HG03521 (cell line): ENCODE data around the gene TSPAN3.

Source experiments
- ATAC-seq: cut with Tn5 transposase; IDR thresholded peaks from one replicate; pipeline ENCODE4 v1.9.1; 2021; ENCODE audit warnings: mild to moderate bottlenecking, moderate library complexity; ENCODE audit not compliant: unreplicated experiment

TSPAN3 gene

GRCh38 chr15:77057685-77058084, 13.2 kb downstream of the TSPAN3 start:
- ATAC-seq = no peak

- no peak for ATAC-seq
Observed at GRCh38 chr15:77057072-77057471, 13.8 kb downstream of the TSPAN3 start.

GRCh38 chr15:77053709-77054108, 17.2 kb downstream of the TSPAN3 start:
- ATAC-seq = no peak

DNA sequence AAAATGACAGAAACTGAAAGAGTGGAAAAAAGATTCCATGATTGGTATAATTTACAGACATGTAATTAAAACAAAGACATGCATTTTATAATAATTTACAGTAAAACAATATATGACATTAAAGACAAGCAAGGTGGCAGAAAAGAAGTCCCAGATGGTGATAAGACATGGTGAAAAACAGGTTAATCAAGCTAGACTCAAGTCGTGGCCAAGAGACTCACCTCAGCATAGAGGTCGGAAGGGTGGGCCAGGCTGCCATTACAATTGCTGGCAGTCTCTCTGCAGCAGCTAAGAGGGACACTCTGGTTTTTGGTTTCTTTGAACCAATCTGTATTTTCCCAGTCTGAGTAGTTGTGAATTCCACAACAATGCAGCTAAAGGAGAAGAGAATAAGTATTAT, 18.4 kb downstream of the TSPAN3 start:
- ATAC-seq = no peak

- ATAC-seq = no peak
Observed at GRCh38 chr15:77048135-77048876, 22.6 kb downstream of the TSPAN3 start.

GRCh38 chr15:77046704-77047412, 24.1 kb downstream of the TSPAN3 start:
- ATAC-seq = no peak

- ATAC-seq = no peak
Observed at GRCh38 chr15:77045985-77046384, 24.9 kb downstream of the TSPAN3 start.

- no peak for ATAC-seq
Observed at GRCh38 chr15:77044228-77045042, 26.5 kb downstream of the TSPAN3 start.

DNA sequence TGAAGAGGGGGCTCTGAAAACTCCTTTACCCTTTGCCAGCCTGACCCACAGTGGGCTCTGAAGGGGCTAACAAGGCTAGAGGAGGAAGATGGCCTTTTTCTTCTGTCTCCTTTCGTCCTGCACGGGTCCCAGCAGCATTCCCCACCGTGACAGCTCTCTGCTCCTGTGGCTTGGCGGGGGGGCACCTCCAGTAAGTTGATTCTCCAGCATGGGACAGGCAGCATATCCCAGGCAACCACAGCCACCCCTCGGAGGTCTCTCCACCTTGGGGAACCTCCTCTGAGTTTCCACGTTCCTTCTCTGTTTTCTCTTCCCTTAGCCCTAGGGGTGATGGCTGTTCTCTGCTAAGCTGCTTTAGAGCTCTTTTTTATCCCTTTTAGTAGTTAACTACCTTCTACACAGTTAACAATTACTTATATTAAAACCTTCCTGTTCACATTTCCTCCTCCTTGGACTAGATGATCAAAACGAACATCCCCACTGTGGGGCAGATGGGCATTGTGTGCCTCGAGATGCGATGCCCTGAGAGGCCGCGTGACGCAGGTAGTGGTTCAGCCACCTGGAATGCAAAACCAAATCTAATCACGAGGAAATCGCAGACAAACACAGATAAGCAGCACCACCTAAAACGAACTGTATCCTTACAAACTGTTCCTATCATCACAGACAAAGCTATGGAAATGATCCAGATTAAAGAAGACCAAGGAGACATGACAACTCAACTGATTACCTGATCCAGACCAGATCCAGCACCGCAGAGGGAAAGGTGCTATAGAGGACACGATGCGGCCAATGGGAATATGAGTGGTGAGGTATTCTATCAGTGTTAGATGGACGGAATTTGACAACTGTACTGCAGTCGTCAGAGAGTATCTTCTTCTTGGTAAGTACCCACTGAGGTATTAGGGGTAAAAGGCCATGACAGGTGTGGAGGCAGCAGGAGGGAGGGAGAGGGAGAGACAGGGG, 27.7 kb downstream of the TSPAN3 start:
- ATAC-seq = no peak

DNA sequence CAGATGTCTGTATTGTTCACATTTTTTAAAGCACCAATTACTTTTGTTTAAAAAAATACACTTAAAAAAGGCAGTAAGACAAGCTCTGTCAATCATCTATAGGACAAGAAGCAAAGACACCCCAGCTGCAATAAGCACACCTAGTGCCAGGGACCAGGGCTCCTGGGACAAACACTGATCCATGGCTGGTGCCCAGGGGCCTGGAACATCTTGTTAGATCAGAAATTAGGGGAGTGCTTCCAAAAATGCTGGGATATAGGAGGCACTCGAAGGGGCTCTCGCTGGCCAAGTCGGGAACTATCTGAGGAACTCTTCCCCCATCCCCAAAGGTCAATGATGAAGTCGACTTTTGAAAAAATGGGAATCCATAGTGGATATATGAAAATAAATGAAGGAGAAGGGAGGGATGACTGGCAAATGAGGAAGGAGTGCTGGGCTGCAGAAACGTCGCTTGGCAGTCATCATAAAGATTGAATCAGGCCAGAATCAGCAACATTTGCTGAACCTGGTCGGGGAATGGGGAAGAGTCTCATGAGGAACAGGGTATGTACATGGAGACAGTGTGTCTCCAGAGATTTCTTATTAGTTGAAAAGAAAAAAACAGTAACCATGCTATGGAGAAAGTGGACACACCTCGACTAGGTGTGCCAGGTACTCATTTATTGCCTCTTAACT, 28.5 kb downstream of the TSPAN3 start:
- ATAC-seq = no peak

DNA sequence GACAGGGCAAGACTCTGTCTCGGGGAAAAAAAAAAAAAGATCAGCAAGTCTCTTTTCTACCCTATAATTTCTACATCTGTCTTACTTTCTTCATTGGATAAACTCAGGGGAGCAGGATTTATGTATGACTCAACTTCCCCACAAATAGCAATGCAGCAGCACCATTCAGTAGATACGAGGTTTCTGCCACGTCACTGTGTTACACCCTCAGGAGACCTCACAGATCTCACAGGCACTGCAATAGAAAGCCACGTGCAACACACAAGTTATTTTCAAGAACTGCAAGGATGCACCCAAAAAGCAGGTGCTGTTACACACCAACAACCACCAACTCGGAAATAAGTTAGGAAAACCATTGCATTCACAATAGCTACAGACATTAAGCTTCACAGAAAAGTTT, 30.2 kb downstream of the TSPAN3 start:
- no peak for ATAC-seq

DNA sequence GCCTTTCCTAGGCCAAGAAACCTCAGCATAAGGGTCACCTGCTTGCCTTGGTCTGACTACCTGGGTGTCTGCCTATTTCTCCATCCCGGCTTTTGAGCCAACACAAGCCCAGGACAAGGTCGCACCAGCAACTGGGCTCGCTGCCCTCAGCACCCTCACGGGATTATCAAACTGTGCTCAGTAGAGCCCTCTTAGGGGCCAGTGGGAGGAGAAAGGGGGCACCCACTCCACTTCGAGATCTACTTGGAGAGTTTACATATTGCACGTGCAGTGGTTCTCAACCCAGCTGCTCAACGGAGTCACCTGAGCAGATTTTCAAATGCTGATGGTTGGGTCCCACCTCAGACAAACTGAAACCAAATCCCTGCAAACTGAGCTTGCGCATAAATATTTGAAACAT, 31.1 kb downstream of the TSPAN3 start:
- ATAC-seq = no peak

- ATAC-seq = no peak
Observed at GRCh38 chr15:77039217-77039533, 31.7 kb downstream of the TSPAN3 start.

- no peak for ATAC-seq
Observed at GRCh38 chr15:77038312-77039216, 32.3 kb downstream of the TSPAN3 start.

GRCh38 chr15:77037388-77038209, 33.3 kb downstream of the TSPAN3 start:
- no peak for ATAC-seq

GRCh38 chr15:77036537-77037387, 34.1 kb downstream of the TSPAN3 start:
- no peak for ATAC-seq

DNA sequence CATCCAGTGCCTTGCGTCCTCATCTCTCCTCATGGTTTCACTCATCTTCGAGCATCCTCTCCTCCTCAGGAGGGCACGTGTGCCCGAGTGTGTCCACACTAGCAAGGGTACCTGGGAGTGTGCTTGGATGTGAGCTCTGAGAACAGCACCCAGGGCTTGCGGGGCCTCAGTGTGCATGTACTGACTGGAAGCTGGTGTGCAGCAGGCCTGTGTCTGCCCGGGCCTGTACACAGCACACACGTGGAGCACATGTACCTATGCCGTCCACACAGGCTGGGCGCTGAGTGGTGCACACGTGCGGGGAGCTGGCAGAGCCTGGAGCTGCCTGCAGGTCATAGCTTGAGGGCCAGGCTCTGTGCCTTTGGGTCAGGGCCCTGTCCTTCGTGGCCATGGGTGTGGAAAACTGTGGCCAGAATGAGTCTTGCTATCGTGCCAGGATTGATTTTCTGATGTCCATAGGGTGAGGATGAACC, 34.9 kb downstream of the TSPAN3 start:
- ATAC-seq = no peak
